ENCODE results near the gene RANBP3. TPM values are rescaled to one million over a fixed set of nuclear protein-coding genes. Genes with fewer than 3 reads are reported as not detected.

The RANBP3 gene
- total RNA-seq, 2 donors from 2014 or later: 77.4 to 81.4 TPM

DNA sequence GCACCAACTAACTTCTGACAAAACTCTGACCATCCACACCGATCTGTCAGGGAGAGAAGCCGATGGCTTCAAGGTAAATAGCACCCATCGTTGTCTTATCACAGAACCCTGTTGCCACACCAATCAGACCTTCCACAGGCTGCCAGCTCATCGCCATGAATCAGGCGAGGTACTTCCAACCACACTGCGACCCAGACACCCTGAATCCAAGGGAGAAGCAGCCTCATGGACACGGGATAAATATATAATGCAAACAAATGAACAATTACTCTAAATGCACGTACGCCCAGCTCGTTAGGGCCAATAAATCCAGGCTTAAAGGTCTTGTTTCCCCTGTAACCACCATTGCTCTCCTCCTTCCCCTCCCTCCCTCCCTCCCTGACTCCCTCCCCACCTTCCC is 20.8 kb downstream of the RANBP3 start:
- H3K4me3 ChIP-seq (ENCODE audit: low read length): no peak overlapping the region
- Mint-ChIP-seq H3K9me3 (no peaks in the 10 kb centered on the region), H3K4me1 (peaks cover 73% of the 10 kb centered on the region), H3K27me3 (ENCODE audit: insufficient read depth) (no peaks in the 10 kb centered on the region), H3K4me3 (no peak overlapping the region), H3K36me3 (ENCODE audit: low read depth) (no peaks in the 10 kb centered on the region), H3K27ac (no peak overlapping the region)
- no peaks in the 10 kb centered on the region for H3K9me3 ChIP-seq (ENCODE audit: control insufficient read depth, low read length)
- H3K27me3 ChIP-seq (ENCODE audit: control insufficient read depth, insufficient read depth, low read length, poor library complexity, severe bottlenecking): no peaks in the 10 kb centered on the region
- H3K27ac ChIP-seq (ENCODE audit: low read depth, low read length): no peak overlapping the region
- TF ChIP-seq, protein P1, sequence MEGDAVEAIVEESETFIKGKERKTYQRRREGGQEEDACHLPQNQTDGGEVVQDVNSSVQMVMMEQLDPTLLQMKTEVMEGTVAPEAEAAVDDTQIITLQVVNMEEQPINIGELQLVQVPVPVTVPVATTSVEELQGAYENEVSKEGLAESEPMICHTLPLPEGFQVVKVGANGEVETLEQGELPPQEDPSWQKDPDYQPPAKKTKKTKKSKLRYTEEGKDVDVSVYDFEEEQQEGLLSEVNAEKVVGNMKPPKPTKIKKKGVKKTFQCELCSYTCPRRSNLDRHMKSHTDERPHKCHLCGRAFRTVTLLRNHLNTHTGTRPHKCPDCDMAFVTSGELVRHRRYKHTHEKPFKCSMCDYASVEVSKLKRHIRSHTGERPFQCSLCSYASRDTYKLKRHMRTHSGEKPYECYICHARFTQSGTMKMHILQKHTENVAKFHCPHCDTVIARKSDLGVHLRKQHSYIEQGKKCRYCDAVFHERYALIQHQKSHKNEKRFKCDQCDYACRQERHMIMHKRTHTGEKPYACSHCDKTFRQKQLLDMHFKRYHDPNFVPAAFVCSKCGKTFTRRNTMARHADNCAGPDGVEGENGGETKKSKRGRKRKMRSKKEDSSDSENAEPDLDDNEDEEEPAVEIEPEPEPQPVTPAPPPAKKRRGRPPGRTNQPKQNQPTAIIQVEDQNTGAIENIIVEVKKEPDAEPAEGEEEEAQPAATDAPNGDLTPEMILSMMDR (conservative IDR thresholded peaks at IDR 0.05): no peak
- WGBS, 2 experiments (ENCODE audit: insufficient coverage in 1 of 2, insufficient read length in 1 of 2): 89 to 92% methylated on average over 6 to 10 of the region's 10 CpGs
- peaks cover 10% of the 10 kb centered on the region for H3K4me1 ChIP-seq (ENCODE audit: control insufficient read depth, insufficient read depth, low read length)
- DNase-seq: no peak
- H3K36me3 ChIP-seq (ENCODE audit: control insufficient read depth, insufficient read depth, low read length): peaks cover 5% of the 10 kb centered on the region
- H3K9ac ChIP-seq (ENCODE audit: extremely low read depth, low read length, poor library complexity, severe bottlenecking): no peak overlapping the region

DNA sequence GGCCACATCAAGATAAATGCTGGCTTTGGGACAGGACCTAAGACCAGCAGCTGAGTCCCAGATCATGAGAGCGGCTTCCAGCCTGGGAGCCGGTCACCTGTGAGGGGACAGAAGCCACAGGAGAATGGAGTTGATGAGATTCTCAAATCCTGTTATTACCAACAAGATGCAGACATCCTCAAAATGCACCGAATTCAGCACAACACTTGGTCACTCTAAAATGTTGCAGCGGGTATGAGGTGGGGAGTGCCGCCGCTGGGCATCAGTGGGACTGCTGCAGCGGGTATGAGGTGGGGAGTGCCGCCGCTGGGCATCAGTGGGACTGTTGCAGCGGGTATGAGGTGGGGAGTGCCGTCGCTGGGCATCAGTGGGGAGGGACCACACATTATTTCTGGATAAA is 21.2 kb downstream of the RANBP3 start:
- H3K4me3 ChIP-seq (ENCODE audit: low read length): no peak overlapping the region
- Mint-ChIP-seq H3K27me3 (ENCODE audit: insufficient read depth) (no peaks in the 10 kb centered on the region), H3K36me3 (ENCODE audit: low read depth) (no peaks in the 10 kb centered on the region), H3K4me1 (peaks cover 73% of the 10 kb centered on the region), H3K9me3 (no peaks in the 10 kb centered on the region), H3K4me3 (no peak overlapping the region), H3K27ac (no peak overlapping the region)
- peaks cover 13% of the 10 kb centered on the region for H3K4me1 ChIP-seq (ENCODE audit: control insufficient read depth, insufficient read depth, low read length)
- no peak overlapping the region for H3K27ac ChIP-seq (ENCODE audit: low read depth, low read length)
- no peaks in the 10 kb centered on the region for H3K27me3 ChIP-seq (ENCODE audit: control insufficient read depth, insufficient read depth, low read length, poor library complexity, severe bottlenecking)
- H3K9me3 ChIP-seq (ENCODE audit: control insufficient read depth, low read length): no peaks in the 10 kb centered on the region
- 94 to 95% methylated on average over 9 to 12 of the region's 12 CpGs for WGBS, 2 experiments (ENCODE audit: insufficient coverage in 1 of 2, insufficient read length in 1 of 2)
- TF ChIP-seq, protein P1 (conservative IDR thresholded peaks at IDR 0.05): no peak
- H3K36me3 ChIP-seq (ENCODE audit: control insufficient read depth, insufficient read depth, low read length): peaks cover 5% of the 10 kb centered on the region
- DNase-seq: no peak
- H3K9ac ChIP-seq (ENCODE audit: extremely low read depth, low read length, poor library complexity, severe bottlenecking): no peak overlapping the region

DNA sequence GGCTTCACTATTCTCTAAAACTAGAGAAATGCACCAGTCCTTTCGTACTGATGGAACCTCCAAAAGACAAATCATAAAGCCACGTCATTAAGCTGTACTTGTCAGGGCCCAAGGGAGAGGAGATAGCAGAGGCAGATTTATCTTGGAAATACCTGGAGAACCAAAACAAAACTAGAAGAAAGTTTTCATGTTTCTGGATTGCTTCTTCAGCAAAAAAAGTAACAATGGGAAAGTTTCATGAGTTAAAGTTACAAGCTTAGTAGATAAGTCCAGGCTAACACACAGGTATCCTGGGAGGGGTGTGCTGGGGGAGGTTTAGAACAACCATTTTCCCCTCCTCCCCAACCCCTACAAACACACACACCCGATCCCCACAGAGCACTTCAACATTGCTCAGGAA is 21.6 kb downstream of the RANBP3 start:
- 94 to 100% methylated on average over 1 to 3 of the region's 3 CpGs for WGBS, 2 experiments (ENCODE audit: insufficient coverage in 1 of 2, insufficient read length in 1 of 2)
- peaks cover 16% of the 10 kb centered on the region for H3K4me1 ChIP-seq (ENCODE audit: control insufficient read depth, insufficient read depth, low read length)

More for the DNA sequence above, 21.6 kb downstream of the RANBP3 start:
- H3K4me3 ChIP-seq (ENCODE audit: low read length): no peak overlapping the region
- no peak overlapping the region for H3K27ac Mint-ChIP-seq
- no peaks in the 10 kb centered on the region for H3K36me3 Mint-ChIP-seq (ENCODE audit: low read depth)
- H3K36me3 ChIP-seq (ENCODE audit: control insufficient read depth, insufficient read depth, low read length): peaks cover 5% of the 10 kb centered on the region
- H3K9ac ChIP-seq (ENCODE audit: extremely low read depth, low read length, poor library complexity, severe bottlenecking): no peak overlapping the region
- TF ChIP-seq, protein P1 (conservative IDR thresholded peaks at IDR 0.05): no peak
- H3K27me3 Mint-ChIP-seq (ENCODE audit: insufficient read depth): no peaks in the 10 kb centered on the region
- H3K27me3 ChIP-seq (ENCODE audit: control insufficient read depth, insufficient read depth, low read length, poor library complexity, severe bottlenecking): no peaks in the 10 kb centered on the region
- no peaks in the 10 kb centered on the region for H3K9me3 Mint-ChIP-seq
- H3K9me3 ChIP-seq (ENCODE audit: control insufficient read depth, low read length): no peaks in the 10 kb centered on the region
- no peak for DNase-seq
- no peak overlapping the region for H3K4me3 Mint-ChIP-seq
- H3K4me1 Mint-ChIP-seq: peaks cover 75% of the 10 kb centered on the region
- H3K27ac ChIP-seq (ENCODE audit: low read depth, low read length): no peak overlapping the region

Data from endodermal cell (in vitro differentiated cells).